Activated CD8-positive, alpha-beta memory T cell treated with anti-CD3 and anti-CD28 coated beads for 1 hour (primary cell): Measurements from ENCODE around the gene AP2S1.
A peak's percentile ranks its signal among the peaks of the same experiment; 100 is the strongest.
"Not testable (repeated sequence)": the region's sequence is repeated elsewhere in the genome, so short reads cannot be mapped to it uniquely, and the experiment has no call there.

ENCODE experiments used
- DNase-seq, 2 donors: peaks; one replicate each; pipeline ENCODE4 v3.0.0-alpha.2; 2020; ENCODE audit warnings: low read depth in 1 of 2; ENCODE audit errors: extremely low read depth in 1 of 2

AP2S1 gene

GRCh38 chr19:46844067-46844489, 6.6 kb downstream of the AP2S1 start:
- no peak for DNase-seq

- no peak for DNase-seq
Observed at GRCh38 chr19:46842791-46843190, 7.9 kb downstream of the AP2S1 start.

GRCh38 chr19:46841458-46842083, 9.1 kb downstream of the AP2S1 start:
- DNase-seq, result no peak

GRCh38 chr19:46840498-46840942, 10.1 kb downstream of the AP2S1 start:
- no peak for DNase-seq

- DNase-seq, result no peak
Observed at GRCh38 chr19:46839752-46840497, 10.7 kb downstream of the AP2S1 start.

- DNase-seq, result no peak
Observed at GRCh38 chr19:46838160-46838559, 12.5 kb downstream of the AP2S1 start.

- DNase-seq, result no peak
Observed at GRCh38 chr19:46834984-46835383, 15.7 kb downstream of the AP2S1 start.

GRCh38 chr19:46834121-46834520, 16.5 kb downstream of the AP2S1 start:
- no peak for DNase-seq

DNA sequence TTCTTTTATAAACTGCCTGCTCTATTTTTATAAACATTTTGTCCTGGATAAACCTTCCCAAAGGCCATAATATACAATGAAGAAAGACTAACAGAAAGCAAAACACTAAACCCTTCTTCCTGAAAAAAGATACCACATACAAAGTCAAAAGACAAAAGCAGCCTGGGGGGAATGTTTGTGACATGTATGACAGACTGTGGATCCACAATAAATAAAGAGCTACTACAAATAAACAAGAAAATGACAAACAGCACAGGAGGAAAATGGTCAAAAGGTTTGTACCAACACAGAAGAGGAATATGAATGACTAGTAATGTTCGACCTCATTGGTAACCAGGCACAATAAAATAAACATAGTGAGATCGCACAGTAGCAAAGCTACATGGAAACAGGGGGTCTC, 19.8 kb downstream of the AP2S1 start:
- no peak for DNase-seq

DNA sequence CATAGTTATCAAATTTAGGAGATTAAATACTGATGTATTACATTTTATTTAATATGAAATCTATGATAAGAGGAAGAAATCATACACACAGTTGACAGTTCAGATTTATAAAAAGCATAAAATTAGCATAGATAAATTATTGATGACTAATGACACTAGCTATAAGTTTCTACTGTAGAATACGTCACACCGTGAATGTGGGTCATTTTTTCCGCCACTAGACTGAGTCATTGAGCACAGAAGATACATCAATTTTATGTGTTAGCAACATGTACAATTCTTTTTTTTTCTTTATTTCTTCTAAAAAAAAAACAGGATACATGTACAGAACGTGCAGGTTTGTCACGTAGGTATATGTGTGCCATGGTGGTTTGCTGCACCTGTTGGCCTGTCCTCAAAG, 22.2 kb downstream of the AP2S1 start:
- no peak for DNase-seq

- no peak for DNase-seq
Observed at GRCh38 chr19:46825731-46826055, 25.0 kb downstream of the AP2S1 start.

DNA sequence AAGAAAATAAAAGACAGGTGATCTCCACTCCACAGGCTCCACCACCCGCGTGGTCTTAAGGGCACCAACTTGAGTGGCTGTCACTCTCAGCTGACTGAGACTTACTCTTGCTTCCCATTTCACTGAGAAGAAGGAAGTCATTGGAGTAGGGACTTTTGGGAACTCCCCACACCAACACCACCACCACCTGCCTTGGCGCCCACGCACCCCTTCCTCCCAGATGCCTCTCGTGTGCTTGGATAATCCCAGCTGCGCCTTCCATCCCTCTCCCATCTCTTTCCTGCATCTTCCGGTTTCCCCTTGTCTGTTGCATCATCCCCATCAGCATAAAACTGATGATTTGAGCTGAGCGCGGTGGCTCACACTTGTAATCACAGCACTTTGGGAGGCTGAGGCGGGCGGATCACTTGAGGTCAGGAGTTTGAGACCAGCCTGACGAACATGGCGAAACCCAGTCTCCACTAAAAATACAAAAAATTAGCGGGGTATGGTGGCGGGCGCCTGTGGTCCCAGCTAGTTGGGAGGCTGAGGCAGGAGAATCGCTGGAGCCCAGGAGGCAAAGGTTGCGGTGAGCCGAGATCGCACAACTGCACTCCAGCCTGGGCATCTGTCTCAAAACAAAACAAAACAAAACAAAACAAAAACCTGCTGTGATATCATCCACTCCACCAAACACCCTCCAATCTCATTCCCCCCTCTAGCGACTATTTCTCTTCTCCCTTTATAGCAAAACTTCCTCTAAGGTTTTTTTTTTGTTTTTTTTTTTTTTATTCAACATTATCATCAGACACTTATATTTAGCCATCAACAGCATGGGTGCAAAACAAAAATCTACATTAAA, 25.5 kb downstream of the AP2S1 start:
- no peak for DNase-seq

- no peak for DNase-seq
Observed at GRCh38 chr19:46823049-46823448, 27.6 kb downstream of the AP2S1 start.

DNA sequence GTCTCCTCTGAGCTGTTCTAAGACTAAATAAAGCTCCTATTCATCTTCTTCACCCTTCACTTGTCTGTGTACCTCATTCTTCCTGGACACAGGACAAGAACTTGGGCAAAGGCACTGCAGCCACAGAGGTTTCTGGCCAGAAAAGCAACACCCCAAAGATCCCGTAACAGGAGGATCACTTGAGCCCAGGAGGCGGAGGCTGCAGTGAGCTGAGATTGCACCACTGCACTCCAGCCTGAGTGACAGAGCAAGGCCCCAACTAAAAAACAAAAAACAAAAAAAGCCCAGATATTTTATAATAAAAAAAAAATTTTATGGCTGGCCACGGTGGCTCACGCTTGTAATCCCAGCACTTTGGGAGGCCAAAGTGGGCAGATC, 28.2 kb downstream of the AP2S1 start:
- DNase-seq, result not testable (repeated sequence)

GRCh38 chr19:46821512-46822409, 28.9 kb downstream of the AP2S1 start:
- DNase-seq, result peak in 1 of 2 donors; percentile 28

DNA sequence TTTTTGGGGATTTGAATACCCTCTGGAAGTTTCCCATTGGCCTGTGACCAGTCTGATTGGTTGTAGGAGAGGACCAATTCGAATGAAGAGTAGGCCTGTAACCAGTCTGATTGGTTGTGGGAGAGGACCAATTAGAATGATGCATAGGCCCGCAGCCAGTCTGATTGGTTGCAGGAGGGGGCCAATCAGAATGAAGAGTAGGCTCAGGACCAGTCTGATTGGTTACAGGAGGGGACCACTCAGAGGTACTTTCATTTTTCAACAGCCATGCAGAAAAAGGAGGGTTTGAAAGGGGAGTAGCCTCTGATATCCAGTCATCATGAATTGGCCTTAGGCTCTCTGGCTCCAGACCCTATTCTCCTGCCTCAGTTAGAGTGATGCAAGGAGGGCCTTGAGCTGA, 31.8 kb downstream of the AP2S1 start:
- no peak for DNase-seq

GRCh38 chr19:46815833-46816627, 34.6 kb downstream of the AP2S1 start:
- no peak for DNase-seq

DNA sequence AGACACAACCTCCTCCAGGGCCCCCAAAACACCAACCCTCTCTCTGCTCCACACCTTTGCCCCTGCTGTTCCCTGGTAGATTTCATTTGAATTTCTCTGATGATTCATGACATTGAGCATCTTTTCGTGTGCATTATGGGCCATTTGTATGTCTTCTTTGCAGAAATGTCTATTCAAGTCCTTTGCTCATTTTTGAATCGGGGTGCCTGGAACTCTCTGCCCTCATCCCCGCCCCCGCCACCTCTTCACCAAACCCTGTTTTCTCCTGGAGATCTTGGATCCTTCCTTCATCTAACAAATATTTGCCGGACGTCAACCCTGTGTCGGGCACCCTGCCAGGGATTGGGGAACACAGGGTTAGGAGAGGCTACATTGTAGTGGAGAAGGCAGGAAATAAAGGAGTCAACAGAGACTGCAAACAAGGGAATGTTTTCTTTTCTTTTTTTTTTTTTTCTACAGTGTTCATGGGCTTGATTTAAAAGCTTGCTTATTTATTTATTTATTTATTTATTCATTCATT, 36.7 kb downstream of the AP2S1 start:
- DNase-seq, result no peak

- no peak for DNase-seq
Observed at GRCh38 chr19:46812977-46813838, 37.4 kb downstream of the AP2S1 start.
